ENCODE measurements around the gene FHOD1. TPM values are rescaled to one million over a fixed set of nuclear protein-coding genes. Genes with fewer than 3 reads are reported as not detected.
A peak's percentile ranks its signal among the peaks of the same experiment; 100 is the strongest.

The FHOD1 gene
- total and polyA plus RNA-seq, 9 of the 15 experiments (the other 6 are each of a cell fraction or from before 2014, with no cell fraction given): 18.7 to 126 (median 32.3) TPM

GRCh38 chr16:67241008-67241900 lies 6.0 kb downstream of the FHOD1 start:
- 11% methylated on average over 10 of the region's 10 CpGs for whole genome bisulfite sequencing (ENCODE audit: insufficient coverage, low coverage, missing lambda C conversion rate)
- Histone ChIP-seq H3K27ac (ENCODE audit: extremely low read depth, low read depth, low read length) (peak overlapping the region; percentile 83), H3K4me3 (no peak overlapping the region), H3K36me3 (ENCODE audit: control insufficient read depth, insufficient read depth, low read length) (peaks cover 67% of the 10 kb centered on the region; the same call in 2 of the 3 replicates), H3K4me2 (ENCODE audit: insufficient read depth, low read length) (peak overlapping the region; percentile 61), H3K27me3 (ENCODE audit: control insufficient read depth in 2 of 2, insufficient read depth in 2 of 2, low read length in 2 of 2) (no peaks in the 10 kb centered on the region), H3K9me3 (replicated peaks; ENCODE audit: control insufficient read depth, insufficient read depth, low read depth, low read length) (no peaks in the 10 kb centered on the region), H3K9ac (ENCODE audit: insufficient read depth in 1 of 2, low read depth in 2 of 2, low read length in 2 of 2) (peak overlapping the region; percentile 60 to 90), H4K20me1 (replicated peaks; ENCODE audit: control insufficient read depth, insufficient read depth, low read length) (peaks cover 2% of the 10 kb centered on the region), H3K4me1 (replicated peaks in 1 of 2; ENCODE audit: control insufficient read depth in 2 of 2, insufficient read depth in 2 of 2, low read length in 2 of 2) (peaks cover 62 to 68% of the 10 kb centered on the region in 2 experiments), H2AFZ (ENCODE audit: low read depth, low read length) (peak overlapping the region; percentile 54), H3K9me1 (ENCODE audit: control insufficient read depth, insufficient read depth, low read length) (no peaks in the 10 kb centered on the region), H3K79me2 (ENCODE audit: control insufficient read depth, insufficient read depth, low read length) (peaks cover 75% of the 10 kb centered on the region)
- DNase-seq (ENCODE audit: extremely low read depth in 1 of 4, low spot score in 3 of 4) (peak; percentile 68 to 83 (median 74)), ATAC-seq (peak; percentile 26), FAIRE-seq (peak; percentile 86)
- in situ Hi-C loops (cut with MboI): no loop called here
- intact Hi-C loops (cut with micrococcal nuclease): loop anchor here (10.0 kb wide), 1 partner anchor 266 kb away; no protein-coding TSS in a partner anchor
- POLR2A ChIA-PET: interaction anchor here (0.5 to 1.2 kb wide), 4 partner anchors 15 to 670 kb away, joined by 3 to 7 read pairs (median 3); partner anchors contain the start of gene TMEM208
- CTCF ChIA-PET (ENCODE audit: low intra/inter-chr PET ratio): no interaction called here
- no TSS peak for BruUV-seq (replicated peaks)
- TF ChIP-seq MEIS2 (IDR thresholded peaks at IDR 0.05; ENCODE audit: partially characterized antibody) (no peak), ASH1L (IDR thresholded peaks at IDR 0.05; ENCODE audit: borderline replicate concordance, low read depth, partially characterized antibody) (no peak), USF2 (CRISPR knock-in tag; IDR thresholded peaks at IDR 0.05) (no peak), TRIM28 (IDR thresholded peaks at IDR 0.05) (no peak), FOXA1 (IDR thresholded peaks at IDR 0.05; ENCODE audit: borderline replicate concordance) (no peak), SMAD2 (IDR thresholded peaks at IDR 0.05; ENCODE audit: low read depth, low read length) (no peak), FUS (optimal IDR thresholded peaks at IDR 0.05; ENCODE audit: low read depth, low read length) (no peak), HNRNPL (IDR thresholded peaks at IDR 0.05; ENCODE audit: low read depth, low read length) (no peak), PRMT5 (CRISPR knock-in tag; IDR thresholded peaks at IDR 0.05) (no peak), ELF4 (CRISPR knock-in tag; IDR thresholded peaks at IDR 0.05) (no peak), ZNF224 (CRISPR knock-in tag; IDR thresholded peaks at IDR 0.05) (no peak), NFYB (IDR thresholded peaks at IDR 0.05; ENCODE audit: extremely low read depth, insufficient read length) (no peak), MED1 (CRISPR knock-in tag; IDR thresholded peaks at IDR 0.05; ENCODE audit: borderline replicate concordance) (no peak), NCOR1 (IDR thresholded peaks at IDR 0.05) (no peak; the same call in 1 of the 2 replicates), FIP1L1 (IDR thresholded peaks at IDR 0.05; ENCODE audit: low read depth, low read length, poor library complexity, severe bottlenecking) (no peak), NRF1 (conservative IDR thresholded peaks at IDR 0.05 in 1 of 2, IDR thresholded peaks at IDR 0.05 in 1 of 2) (no peak), RBM17 (IDR thresholded peaks at IDR 0.05; ENCODE audit: borderline replicate concordance, low read depth, low read length) (no peak), IRF2 (CRISPR knock-in tag; IDR thresholded peaks at IDR 0.05) (no peak), HNRNPUL1 (IDR thresholded peaks at IDR 0.05; ENCODE audit: low read length) (no peak), ZZZ3 (IDR thresholded peaks at IDR 0.05) (no peak), CTCFL (IDR thresholded peaks at IDR 0.05; ENCODE audit: borderline replicate concordance, insufficient read depth, low read depth, low read length, poor library complexity, severe bottlenecking) (no peak)

All from K562 (cell line).